Colonic mucosa (tissue), 4 donors: Measurements from ENCODE around the gene DCAF5. TPM values are rescaled to one million over a fixed set of nuclear protein-coding genes. Genes with fewer than 3 reads are reported as not detected.

Experiments used
- DNase-seq: peaks from one replicate; pipeline ENCODE4 v3.0.0-alpha.2; 2020
- H3K27ac ChIP-seq: fragments of 200-600 bp; one replicate; pipeline ENCODE4 v1.8.0; 2021
- H3K27me3 ChIP-seq: fragments of 200-600 bp; one replicate; pipeline ENCODE4 v1.8.0; 2021
- H3K36me3 ChIP-seq: fragments of 200-600 bp; one replicate; pipeline ENCODE4 v1.8.0; 2021
- H3K4me1 ChIP-seq: fragments of 200-600 bp; one replicate; pipeline ENCODE4 v1.8.0; 2021; ENCODE audit warnings: mild to moderate bottlenecking
- H3K4me3 ChIP-seq: fragments of 200-600 bp; one replicate; pipeline ENCODE4 v1.8.0; 2021
- H3K9ac ChIP-seq, 2 donors: one replicate each; pipeline ENCODE4 v1.7.0; 2013; ENCODE audit warnings: control low read depth in 2 of 2, low read depth in 2 of 2, low read length in 2 of 2
- H3K9me3 ChIP-seq: fragments of 200-600 bp; one replicate; pipeline ENCODE4 v1.8.0; 2021
- CTCF ChIP-seq: fragments of 200-600 bp; IDR thresholded peaks from one replicate; pipeline ENCODE4 v1.8.0; 2022; ENCODE audit warnings: antibody characterized with exemption, mild to moderate bottlenecking
- intact Hi-C: fragments of 100-400 bp; cut with DNase I; formaldehyde crosslinking; loops from one replicate; pipeline ENCODE4 v1.14.1; 2022
- total RNA-seq, 2 donors: library from RNA; stranded (reverse); fragmentation: NEBNext Ultra II Directional in 1 of 2; extraction: Animal tissue kit (Norgen Biotek cat#: 25700) in 1 of 2; gene quantifications; one replicate each; pipeline ENCODE4 v1.2.1, GENCODE V29; 2021
- donor health status: healthy.
- donor health status: DM: no; HTN: no; CAD: no.
- donor health status: DM: no; HTN: no; CAD: no.

DCAF5 gene
- total RNA-seq, 2 donors from 2014 or later = 29.9 to 41.6 TPM

GRCh38 chr14:69094481-69094880, 58.4 kb downstream of the DCAF5 start:
- Histone ChIP-seq H3K27ac (no peak overlapping the region), H3K27me3 (no peaks in the 10 kb centered on the region), H3K4me3 (no peak overlapping the region), H3K36me3 (no peaks in the 10 kb centered on the region), H3K9ac (no peak overlapping the region), H3K9me3 (no peaks in the 10 kb centered on the region), H3K4me1 (no peaks in the 10 kb centered on the region)
- TF ChIP-seq CTCF = no peak
- no peak for DNase-seq
- intact Hi-C loops = no loop called here

GRCh38 chr14:69093631-69094421, 59.1 kb downstream of the DCAF5 start:
- intact Hi-C loops = loop anchor here (2.0 kb wide), 1 partner anchor 181 kb away; no protein-coding TSS in a partner anchor
- H3K9ac ChIP-seq = no peak overlapping the region
- no peak overlapping the region for H3K27ac ChIP-seq
- no peak for DNase-seq
- H3K4me3 ChIP-seq = no peak overlapping the region
- H3K36me3 ChIP-seq = no peaks in the 10 kb centered on the region
- no peaks in the 10 kb centered on the region for H3K4me1 ChIP-seq
- TF ChIP-seq CTCF = no peak
- H3K9me3 ChIP-seq = no peaks in the 10 kb centered on the region
- no peaks in the 10 kb centered on the region for H3K27me3 ChIP-seq

- TF ChIP-seq CTCF = no peak
- DNase-seq = no peak
- no peaks in the 10 kb centered on the region for H3K4me1 ChIP-seq
- no peak overlapping the region for H3K27ac ChIP-seq
- intact Hi-C loops = loop anchor here (2.0 kb wide), 1 partner anchor 180 kb away; no protein-coding TSS in a partner anchor
- H3K27me3 ChIP-seq = no peaks in the 10 kb centered on the region
- H3K36me3 ChIP-seq = no peaks in the 10 kb centered on the region
- no peak overlapping the region for H3K4me3 ChIP-seq
- H3K9me3 ChIP-seq = no peaks in the 10 kb centered on the region
- no peak overlapping the region for H3K9ac ChIP-seq
Measured at GRCh38 chr14:69092840-69093422, 60.0 kb downstream of the DCAF5 start.

- H3K9me3 ChIP-seq = no peaks in the 10 kb centered on the region
Measured at GRCh38 chr14:69091695-69092094, 61.2 kb downstream of the DCAF5 start.

GRCh38 chr14:69091006-69091405, 61.9 kb downstream of the DCAF5 start:
- intact Hi-C loops = no loop called here
- H3K36me3 ChIP-seq = no peaks in the 10 kb centered on the region

More at GRCh38 chr14:69091695-69092094, 61.2 kb downstream of the DCAF5 start:
- no peak overlapping the region for H3K9ac ChIP-seq
- H3K4me3 ChIP-seq = no peak overlapping the region
- H3K4me1 ChIP-seq = no peaks in the 10 kb centered on the region
- no peaks in the 10 kb centered on the region for H3K27me3 ChIP-seq
- no peaks in the 10 kb centered on the region for H3K36me3 ChIP-seq
- intact Hi-C loops = loop anchor here (2.0 kb wide), 1 partner anchor 179 kb away; no protein-coding TSS in a partner anchor
- no peak for TF ChIP-seq CTCF
- DNase-seq = no peak
- no peak overlapping the region for H3K27ac ChIP-seq

More at GRCh38 chr14:69091006-69091405, 61.9 kb downstream of the DCAF5 start:
- no peak for DNase-seq
- no peaks in the 10 kb centered on the region for H3K4me1 ChIP-seq
- no peak overlapping the region for H3K9ac ChIP-seq
- no peaks in the 10 kb centered on the region for H3K27me3 ChIP-seq
- no peak overlapping the region for H3K4me3 ChIP-seq
- TF ChIP-seq CTCF = no peak
- H3K9me3 ChIP-seq = no peaks in the 10 kb centered on the region
- no peak overlapping the region for H3K27ac ChIP-seq
